Measurements from ENCODE around the gene APC. TPM values are rescaled to one million over a fixed set of nuclear protein-coding genes. Genes with fewer than 3 reads are reported as not detected.
A peak's percentile ranks its signal among the peaks of the same experiment; 100 is the strongest.
"Not testable (repeated sequence)": the region's sequence is repeated elsewhere in the genome, so short reads cannot be mapped to it uniquely, and the experiment has no call there.

APC gene
- total RNA-seq, 2 donors from 2014 or later, result 36.8 to 37.1 TPM

DNA sequence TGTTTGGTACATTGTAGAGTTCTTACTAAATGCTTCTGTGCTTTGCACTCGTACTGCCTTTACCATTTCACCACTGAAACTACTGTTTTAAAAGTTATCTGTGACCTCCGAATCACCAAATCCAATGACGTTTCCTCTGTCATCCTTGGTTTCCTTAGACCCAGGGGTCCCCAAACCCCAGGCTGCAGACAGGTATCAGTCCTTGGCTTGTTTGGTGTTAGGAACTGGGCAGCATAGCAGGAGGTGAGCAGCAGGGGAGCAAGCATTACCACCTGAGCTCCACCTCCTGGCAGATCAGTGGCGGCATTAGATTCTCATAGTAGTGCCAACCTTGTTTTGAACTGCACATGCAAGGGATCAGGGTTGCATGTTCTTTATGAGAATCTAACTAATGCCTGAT lies 26.8 kb upstream of the APC start:
- intact Hi-C loops (cut with DNase I), result no loop called here
- no peak for DNase-seq
- no peak for ATAC-seq

DNA sequence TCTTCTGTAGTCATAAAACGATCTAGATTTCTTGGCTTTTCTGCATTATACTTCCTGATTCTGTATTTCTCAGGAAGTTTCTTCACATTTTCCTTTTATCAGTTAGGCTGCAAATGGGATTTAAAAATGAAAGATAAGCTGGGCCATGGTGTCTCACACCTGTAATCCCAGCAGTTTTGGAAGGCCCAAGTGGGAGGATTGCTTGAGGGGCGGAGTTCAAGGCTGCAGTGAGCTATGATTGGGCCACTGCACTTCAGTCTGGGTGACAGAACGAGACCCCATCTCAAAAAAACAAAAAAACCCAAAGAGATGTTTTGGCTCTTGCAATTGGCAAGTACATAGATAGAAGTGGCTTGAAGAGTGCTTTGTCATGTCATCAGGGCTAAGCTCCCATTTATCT lies 26.2 kb upstream of the APC start:
- intact Hi-C loops (cut with DNase I), result no loop called here
- DNase-seq (no peak), ATAC-seq (no peak)

DNA sequence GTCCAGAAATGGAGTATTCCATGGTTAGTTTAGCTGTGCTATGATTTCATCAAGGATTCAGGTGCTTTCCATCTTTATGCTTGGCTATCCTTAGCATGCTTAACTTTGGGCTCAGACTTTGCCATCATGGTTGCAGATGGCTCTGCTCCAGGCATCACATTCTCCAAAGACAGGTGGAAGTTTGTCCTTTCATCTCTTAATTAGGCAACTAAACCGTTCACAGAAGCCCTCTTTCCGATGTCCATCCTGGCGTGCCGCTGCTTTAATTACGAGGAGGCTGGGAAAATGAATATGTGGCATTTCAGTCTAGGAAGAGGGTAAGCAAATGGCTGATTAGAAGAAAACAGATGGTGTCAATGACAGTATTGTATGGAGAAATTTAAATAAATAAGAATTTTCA lies 24.5 kb upstream of the APC start:
- intact Hi-C loops (cut with DNase I), result no loop called here
- DNase-seq (no peak), ATAC-seq (no peak)

- intact Hi-C loops (cut with DNase I); DNase-seq; ATAC-seq: not testable (repeated sequence)
Measured at GRCh38 chr5:112716895-112717294, 20.8 kb upstream of the APC start.

DNA sequence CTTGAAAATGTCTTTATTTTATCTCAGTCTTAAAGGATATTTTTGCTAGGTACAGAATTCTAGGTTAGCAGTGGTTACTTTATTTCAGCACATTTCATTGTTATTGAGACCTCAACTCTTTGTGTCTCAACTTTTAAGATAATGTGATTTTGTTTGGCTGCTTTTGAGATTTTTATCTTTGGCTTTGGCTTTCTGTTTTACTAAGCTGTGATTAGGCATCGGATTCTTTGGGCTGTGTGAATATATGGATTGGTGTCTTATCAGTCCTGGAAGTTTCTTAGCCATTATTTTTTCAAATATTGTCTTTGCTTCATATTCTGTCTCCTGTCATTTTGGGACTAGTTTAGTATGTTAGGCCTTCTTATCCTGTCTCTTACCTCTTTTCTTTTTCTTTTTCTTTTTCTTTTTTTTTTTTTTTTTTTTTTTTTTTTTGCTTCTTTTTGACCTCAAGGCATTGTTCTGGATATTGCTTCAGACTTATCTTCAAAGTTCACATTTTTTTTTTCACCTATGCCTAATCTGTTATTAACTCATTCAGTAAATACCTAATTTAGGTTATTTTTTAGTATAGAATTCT lies 20.1 kb upstream of the APC start:
- no peak for ATAC-seq
- intact Hi-C loops (cut with DNase I), result no loop called here
- DNase-seq, result no peak

DNA sequence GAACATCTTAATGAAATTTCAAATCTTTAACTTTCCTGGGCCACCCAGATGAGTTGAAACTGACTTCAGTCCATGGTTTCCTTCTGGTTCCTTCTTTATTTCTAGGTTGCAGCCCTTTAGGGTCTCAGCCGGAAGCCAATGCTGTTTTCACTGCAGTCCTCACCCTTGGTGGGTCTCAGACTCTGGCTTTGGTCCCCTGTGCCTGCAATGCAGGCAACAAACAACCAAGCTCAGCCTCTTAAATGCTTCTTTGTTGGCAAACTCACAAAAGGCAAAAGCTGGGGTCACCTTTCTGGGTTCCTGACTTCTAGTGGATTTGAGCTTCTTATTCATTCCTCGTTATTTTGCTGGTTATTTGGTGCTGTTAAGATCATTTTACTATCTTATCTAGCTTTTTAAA lies 19.3 kb upstream of the APC start:
- intact Hi-C loops (cut with DNase I), result no loop called here
- DNase-seq, result no peak

GRCh38 chr5:112720576-112720975 lies 17.1 kb upstream of the APC start:
- no peak for ATAC-seq
- DNase-seq, result no peak
- intact Hi-C loops (cut with DNase I), result no loop called here

More for the DNA sequence above, 19.3 kb upstream of the APC start:
- ATAC-seq, result no peak

- ATAC-seq, result no peak
- intact Hi-C loops (cut with DNase I), result no loop called here
- DNase-seq, result no peak
Measured at GRCh38 chr5:112724901-112725300, 12.8 kb upstream of the APC start.

DNA sequence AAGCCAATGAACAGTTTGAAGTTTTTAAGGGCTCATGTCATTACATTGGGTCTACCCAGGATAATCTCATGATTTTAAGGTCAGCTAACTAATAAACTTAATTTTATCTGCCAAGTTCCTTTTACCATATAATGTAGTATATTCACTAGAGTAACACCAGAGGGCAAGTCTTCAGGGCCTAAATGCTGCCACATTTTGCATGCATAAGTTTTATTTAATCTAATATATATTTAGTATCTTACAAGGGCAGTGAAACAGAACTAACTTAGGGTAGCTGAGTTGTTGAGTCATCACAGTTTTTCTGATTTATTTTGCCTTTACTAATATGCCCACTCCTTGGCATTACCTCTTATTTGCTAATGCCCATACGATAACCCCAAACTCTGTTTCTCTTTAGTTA lies 8.1 kb upstream of the APC start:
- intact Hi-C loops (cut with DNase I), result no loop called here
- no peak for ATAC-seq
- DNase-seq, result no peak

GRCh38 chr5:112732131-112732530 lies 5.6 kb upstream of the APC start:
- ATAC-seq (peak in 1 of 2 donors; percentile 36), DNase-seq (no peak)
- intact Hi-C loops (cut with DNase I), result no loop called here

DNA sequence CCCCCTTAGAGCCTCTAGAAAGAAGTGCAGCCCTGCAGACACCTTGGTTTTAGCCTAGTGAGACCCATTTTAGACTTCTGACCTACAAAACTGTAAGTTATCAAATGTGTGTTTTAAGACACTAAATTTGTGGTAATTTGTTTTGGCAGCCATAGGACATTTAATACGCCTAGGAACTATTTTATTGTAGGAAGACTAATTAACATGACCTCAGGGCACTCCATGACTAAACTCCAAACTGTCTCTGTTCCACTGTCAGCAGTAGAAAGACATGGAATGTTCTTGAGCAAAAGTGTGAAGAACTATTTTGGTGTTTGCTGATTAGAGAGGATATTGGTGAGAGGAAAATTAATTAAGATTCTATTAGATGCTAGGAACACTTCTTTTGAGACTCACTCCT lies 4.1 kb upstream of the APC start:
- no peak for ATAC-seq
- no peak for DNase-seq
- intact Hi-C loops (cut with DNase I), result no loop called here

GRCh38 chr5:112734597-112734996 lies 3.1 kb upstream of the APC start:
- no peak for DNase-seq
- intact Hi-C loops (cut with DNase I), result no loop called here
- no peak for ATAC-seq

- DNase-seq (no peak), ATAC-seq (no peak)
- intact Hi-C loops (cut with DNase I), result loop anchor here in 1 of 2 donors (2.0 kb wide), 1 partner anchor 27 kb away; no protein-coding TSS in a partner anchor
Measured at GRCh38 chr5:112735702-112736101, 2.0 kb upstream of the APC start.

DNA sequence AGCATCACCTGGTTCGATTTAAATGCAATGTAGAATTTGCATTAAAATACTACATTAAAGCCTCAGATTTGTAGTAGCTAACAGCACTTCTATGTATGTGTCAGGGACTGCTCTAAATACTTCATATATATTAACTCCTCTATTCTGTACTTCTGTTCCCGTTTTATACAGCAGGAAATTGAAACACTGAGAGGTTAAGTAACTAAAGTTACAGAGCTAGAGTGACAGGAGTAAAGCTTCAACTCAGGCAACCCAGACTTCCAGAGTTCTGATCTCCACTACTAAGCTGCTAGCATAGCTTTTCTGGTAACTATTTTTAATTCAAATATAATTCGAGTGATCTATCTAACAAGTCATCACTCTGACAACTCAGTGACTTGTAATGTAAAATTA lies 619 bp upstream of the APC start:
- peak in 1 of 2 donors; percentile 6 for ATAC-seq
- intact Hi-C loops (cut with DNase I), result loop anchor here in 1 of 2 donors (2.0 kb wide), 1 partner anchor 28 kb away; no protein-coding TSS in a partner anchor
- no peak for DNase-seq

- intact Hi-C loops (cut with DNase I), result no loop called here
- ATAC-seq, result peak; percentile 25 to 37
Measured at GRCh38 chr5:112738191-112738560, 491 bp downstream of the APC start.

GRCh38 chr5:112742424-112742823 lies 4.7 kb downstream of the APC start:
- intact Hi-C loops (cut with DNase I), result no loop called here
- DNase-seq, result no peak
- no peak for ATAC-seq

More at GRCh38 chr5:112738191-112738560, 491 bp downstream of the APC start:
- DNase-seq, result no peak

DNA sequence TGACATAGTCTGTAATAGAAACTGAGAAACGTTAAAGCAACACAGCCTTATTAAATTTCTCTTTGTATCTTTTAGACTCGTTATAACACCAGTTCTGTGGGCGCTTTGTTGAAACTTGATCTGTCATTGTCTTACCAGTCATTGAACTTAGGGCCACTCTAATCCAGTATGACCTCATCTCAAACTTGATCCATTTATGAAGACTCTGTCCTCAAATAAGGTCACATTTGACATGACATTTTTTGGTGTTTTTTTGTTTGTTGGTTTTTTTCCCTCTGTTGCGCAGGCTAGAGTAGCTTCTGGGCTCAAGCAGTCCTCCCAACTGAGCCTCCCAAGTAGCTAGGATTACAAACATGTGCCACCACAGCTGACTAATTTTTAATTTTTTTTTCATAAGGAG lies 5.9 kb downstream of the APC start:
- ATAC-seq (no peak), DNase-seq (no peak)
- intact Hi-C loops (cut with DNase I), result no loop called here

DNA sequence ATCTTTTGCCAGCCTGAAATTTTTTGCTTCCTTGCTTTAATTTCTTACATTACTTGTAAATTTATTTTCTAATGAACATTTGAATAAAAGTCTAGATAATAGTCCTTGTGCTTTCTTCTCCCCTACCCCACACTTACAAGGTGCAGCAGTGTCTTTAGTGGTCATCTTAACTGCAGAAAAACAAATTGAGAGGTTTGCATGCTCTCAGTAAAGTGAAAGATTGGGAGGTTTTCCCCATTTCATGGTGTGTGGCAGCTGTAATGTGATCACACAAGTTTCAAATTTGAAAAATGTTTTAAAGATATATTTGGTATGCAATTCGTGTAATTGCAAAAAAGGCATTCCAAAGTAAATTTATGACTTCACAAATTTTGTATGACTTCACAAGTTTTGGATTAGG lies 14.7 kb downstream of the APC start:
- intact Hi-C loops (cut with DNase I), result no loop called here
- DNase-seq, result no peak
- ATAC-seq, result no peak

DNA sequence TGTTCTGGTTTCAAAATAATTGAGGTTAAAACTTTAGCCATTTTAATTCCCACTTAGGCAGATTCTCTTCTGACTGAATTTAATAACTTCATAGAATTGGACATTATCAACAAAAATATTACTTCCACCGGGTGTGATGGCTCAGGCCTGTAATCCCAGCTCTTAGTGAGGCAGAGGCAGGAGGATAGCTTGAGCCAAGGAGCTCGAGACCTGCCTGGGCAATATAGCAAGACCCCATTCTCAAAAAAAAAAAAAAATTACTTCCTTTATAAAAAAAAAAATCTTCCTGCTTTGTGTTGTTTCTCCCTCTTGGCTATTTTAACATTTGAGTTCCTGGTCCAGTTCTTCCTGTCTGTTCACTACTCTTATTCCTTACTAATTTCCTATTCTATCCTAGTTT lies 18.0 kb downstream of the APC start:
- ATAC-seq (no peak), DNase-seq (no peak)
- intact Hi-C loops (cut with DNase I), result loop anchor here (2.0 to 5.0 kb wide), 2 partner anchors 203 to 205 kb away; no protein-coding TSS in a partner anchor

GRCh38 chr5:112757468-112758208 lies 20.0 kb downstream of the APC start:
- DNase-seq (no peak), ATAC-seq (peak; percentile 72 to 80)
- intact Hi-C loops (cut with DNase I), result loop anchor here (2.0 to 5.0 kb wide), 2 partner anchors 205 to 207 kb away; no protein-coding TSS in a partner anchor

DNA sequence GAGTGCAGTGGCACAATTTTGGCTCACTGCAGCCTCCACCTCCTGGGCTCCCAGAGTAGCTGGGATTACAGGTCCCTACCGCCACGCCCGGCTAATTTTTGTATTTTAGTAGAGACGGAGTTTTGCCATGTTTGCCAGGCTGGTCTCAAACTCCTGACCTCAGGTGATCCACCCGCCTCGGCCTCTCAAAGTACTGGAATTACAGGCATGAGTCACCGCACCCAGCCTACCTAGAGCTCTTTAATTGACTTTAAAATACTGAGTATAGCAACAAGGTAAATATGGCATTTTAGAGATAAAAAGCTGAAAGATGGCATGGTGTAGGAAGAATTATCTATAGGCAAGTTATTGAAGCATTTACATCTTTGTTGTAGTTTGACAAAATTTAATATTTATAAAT lies 21.0 kb downstream of the APC start:
- DNase-seq (no peak), ATAC-seq (no peak)
- intact Hi-C loops (cut with DNase I), result loop anchor here in 1 of 2 donors (5.0 kb wide), 1 partner anchor 206 kb away; no protein-coding TSS in a partner anchor
